Measurements from ENCODE around the gene EML5. TPM values are rescaled to one million over a fixed set of nuclear protein-coding genes. Genes with fewer than 3 reads are reported as not detected.

Gene EML5
- total and polyA plus RNA-seq, 2 of the 13 experiments (the other 11 are each of a cell fraction or from before 2014, with no cell fraction given) = 0.11 TPM; not detected in 1

GRCh38 chr14:88792473-88793258 is at the start of gene EML5 (continued):
- 0 out of 2 replicates have a peak, but pooled peaks have one; percentile 28 for TF ChIP-seq TMF1 (CRISPR knock-in tag; IDR thresholded peaks at IDR 0.05; ENCODE audit: low read depth)
- TF ChIP-seq YEATS2 (CRISPR knock-in tag; IDR thresholded peaks at IDR 0.05; ENCODE audit: borderline replicate concordance) = no peak
- TF ChIP-seq ZZZ3 (CRISPR knock-in tag; IDR thresholded peaks at IDR 0.05; ENCODE audit: borderline replicate concordance) = no peak
- no peak for TF ChIP-seq ZBTB49 (CRISPR knock-in tag; IDR thresholded peaks at IDR 0.05; ENCODE audit: borderline replicate concordance)
- TF ChIP-seq ADNP (CRISPR knock-in tag; IDR thresholded peaks at IDR 0.05) = no peak
- no peak for TF ChIP-seq ZNF660 (CRISPR knock-in tag; IDR thresholded peaks at IDR 0.05; ENCODE audit: borderline replicate concordance, low read depth)
- TF ChIP-seq FOXK2 (IDR thresholded peaks at IDR 0.05) = no peak
- peak; percentile 67; the same call in 1 of the 2 replicates for TF ChIP-seq KDM2A (CRISPR knock-in tag; IDR thresholded peaks at IDR 0.05; ENCODE audit: borderline replicate concordance, low read depth)
- TF ChIP-seq AGO2 (optimal IDR thresholded peaks at IDR 0.05; ENCODE audit: low read depth, low read length) = no peak
- no peak for TF ChIP-seq SMC3 (IDR thresholded peaks at IDR 0.05; ENCODE audit: low read length)
- TF ChIP-seq ZKSCAN1 (IDR thresholded peaks at IDR 0.05; ENCODE audit: low read length) = no peak
- TF ChIP-seq PRMT3 (CRISPR knock-in tag; IDR thresholded peaks at IDR 0.05; ENCODE audit: borderline replicate concordance, low read depth) = no peak; the same call in 1 of the 2 replicates
- no peak for TF ChIP-seq ZNF3 (CRISPR knock-in tag; IDR thresholded peaks at IDR 0.05)
- no peak for TF ChIP-seq LBX2 (CRISPR knock-in tag; IDR thresholded peaks at IDR 0.05; ENCODE audit: borderline replicate concordance)
- TF ChIP-seq ZNF780A (CRISPR knock-in tag; IDR thresholded peaks at IDR 0.05) = no peak
- no peak for TF ChIP-seq ZNF235 (CRISPR knock-in tag; IDR thresholded peaks at IDR 0.05; ENCODE audit: borderline replicate concordance)
- 0 out of 2 replicates have a peak, but pooled peaks have one; percentile 35 for TF ChIP-seq E2F1 (CRISPR knock-in tag; IDR thresholded peaks at IDR 0.05)
- no peak; the same call in 1 of the 2 replicates for TF ChIP-seq NR2C2 (CRISPR knock-in tag; IDR thresholded peaks at IDR 0.05; ENCODE audit: borderline replicate concordance)
- TF ChIP-seq TRIM24 (CRISPR knock-in tag; IDR thresholded peaks at IDR 0.05) = no peak
- 0 out of 2 replicates have a peak, but pooled peaks have one; percentile 76 for TF ChIP-seq CCDC6 (CRISPR knock-in tag; IDR thresholded peaks at IDR 0.05)
- TF ChIP-seq GMEB1 (CRISPR knock-in tag; IDR thresholded peaks at IDR 0.05; ENCODE audit: borderline replicate concordance) = peak; percentile 18; the same call in 1 of the 2 replicates
